K562 (cell line): ENCODE data around the gene SETMAR. TPM values are rescaled to one million over a fixed set of nuclear protein-coding genes. Genes with fewer than 3 reads are reported as not detected.

ENCODE experiments used
- CREBBP ChIP-seq: IDR thresholded peaks from one replicate; pipeline ENCODE4 v1.6.1; 2012; ENCODE audit warnings: low read depth, mild to moderate bottlenecking, control low read depth, inconsistent platforms, low read length
- E4F1 ChIP-seq: fragments of 250-450 bp; sonication (Bioruptor Pico); IDR thresholded peaks from 2 replicates; pipeline ENCODE4 v1.5.0; 2021; ENCODE audit warnings: mild to moderate bottlenecking, borderline replicate concordance
- ESRRB ChIP-seq: fragments of 250-450 bp; sonication (Bioruptor Pico); IDR thresholded peaks from 2 replicates; pipeline ENCODE4 v1.5.0; 2020; ENCODE audit warnings: mild to moderate bottlenecking, moderate library complexity, borderline replicate concordance
- MCM3 ChIP-seq: fragments of 450-650 bp; IDR thresholded peaks from 2 replicates; pipeline ENCODE4 v1.6.1; 2016
- MLLT1 ChIP-seq, 2 experiments: fragments of 450-650 bp; IDR thresholded peaks; 2 replicates each; pipeline ENCODE4 v1.6.1; 2016
- SRSF1 ChIP-seq: fragments of 200-400 bp; formaldehyde crosslinking; IDR thresholded peaks from 2 replicates; pipeline ENCODE4 v1.6.1; 2017; ENCODE audit warnings: mild to moderate bottlenecking, low read depth, low read length, moderate library complexity
- STAG1 ChIP-seq: sonication (generic); formaldehyde crosslinking; IDR thresholded peaks from 2 replicates; pipeline ENCODE4 v1.5.0; 2020; ENCODE audit warnings: missing genetic modification reagents, borderline replicate concordance
- TRIM24 ChIP-seq, 2 experiments: fragments of 450-650 bp; IDR thresholded peaks; 2 replicates each; pipeline ENCODE4 v1.6.1; 2016
- XRCC4 ChIP-seq: IDR thresholded peaks from one replicate; pipeline ENCODE4 v1.6.1; 2011; ENCODE audit not compliant: insufficient read depth, insufficient read length; ENCODE audit errors: extremely low read depth
- ZMIZ1 ChIP-seq, 2 experiments: fragments of 150-350 bp in 1 of 2; IDR thresholded peaks; 2 replicates each; pipeline ENCODE4 v1.6.1; 2012 to 2016; ENCODE audit warnings: low read depth in 2 of 2, low read length in 2 of 2, mild to moderate bottlenecking in 1 of 2, moderate library complexity in 1 of 2
- ZNF263 ChIP-seq: sonication (generic); formaldehyde crosslinking; IDR thresholded peaks from 2 replicates; pipeline ENCODE4 v1.8.0; 2022; ENCODE audit warnings: mild to moderate bottlenecking, missing genetic modification reagents, borderline replicate concordance
- ZNF280A ChIP-seq: fragments of 450-650 bp; IDR thresholded peaks from 2 replicates; pipeline ENCODE4 v1.6.1; 2018; ENCODE audit warnings: mild to moderate bottlenecking, low read depth; ENCODE audit not compliant: partially characterized antibody
- ZNF41 ChIP-seq: fragments of 250-450 bp; sonication (Bioruptor Pico); conservative IDR thresholded peaks from 2 replicates; pipeline ENCODE4 v1.4.0; 2020; ENCODE audit warnings: mild to moderate bottlenecking
- ZNF518B ChIP-seq: fragments of 250-450 bp; sonication (Bioruptor Pico); IDR thresholded peaks from 2 replicates; pipeline ENCODE4 v1.5.0; 2021; ENCODE audit warnings: mild to moderate bottlenecking, moderate library complexity
- polyA plus RNA-seq, 8 experiments: library from polyadenylated mRNA; depleted of rRNA in 4 of 8; stranded (reverse) in 5 of 8; unstranded in 3 of 8; fragments of >200 nt; fragmentation: Nextera tagmentation in 2 of 8; fragmentation: Illumina TruSeq in 1 of 8; extraction: Ambion mirVana in 2 of 8; extraction: Trizol in 1 of 8; gene quantifications; 2 replicates each; pipeline versions ENCODE4 v1.2.1 to v1.2.3, GENCODE V29; 2011 to 2014; ENCODE audit warnings: inconsistent platforms in 1 of 8, missing spikeins in 1 of 8
- total RNA-seq, 7 experiments: library from RNA; depleted of rRNA in 6 of 7; stranded (reverse); fragments of >200 nt in 6 of 7; fragmentation: Illumina TruSeq in 2 of 7; extraction: Trizol in 2 of 7; gene quantifications; 2 replicates each; pipeline versions ENCODE4 v1.2.1 to v1.2.3, GENCODE V29; 2011 to 2021; ENCODE audit warnings: low replicate concordance in 1 of 7

SETMAR gene
- total and polyA plus RNA-seq, 9 of the 15 experiments (the other 6 are each of a cell fraction or from before 2014, with no cell fraction given): 5.5 to 25.1 (median 18.2) TPM

- TF ChIP-seq ZMIZ1 (IDR thresholded peaks at IDR 0.05; ENCODE audit: low read depth in 2 of 2, low read length in 2 of 2): no peak
- no peak for TF ChIP-seq ZNF518B (CRISPR knock-in tag)
- no peak for TF ChIP-seq ESRRB
- no peak for TF ChIP-seq STAG1 (CRISPR knock-in tag)
- TF ChIP-seq XRCC4: no peak
- TF ChIP-seq SRSF1: no peak
- TF ChIP-seq CREBBP: no peak
- TF ChIP-seq ZNF280A: no peak
- no peak for TF ChIP-seq ZNF41 (CRISPR knock-in tag)
- no peak for TF ChIP-seq E4F1 (CRISPR knock-in tag)
- no peak for TF ChIP-seq MLLT1 (IDR thresholded peaks at IDR 0.05)
- TF ChIP-seq MCM3: no peak
- no peak for TF ChIP-seq ZNF263 (CRISPR knock-in tag)
- 0 out of 4 replicates have a peak, but pooled peaks of 1 of the 2 experiments have one; percentile 16 for TF ChIP-seq TRIM24 (IDR thresholded peaks at IDR 0.05)
Measured at GRCh38 chr3:4351164-4351855, 48.1 kb downstream of the SETMAR start (continued).
